ENCODE measurements around the gene PCOLCE2.
A peak's percentile ranks its signal among the peaks of the same experiment; 100 is the strongest.

Gene PCOLCE2

DNA sequence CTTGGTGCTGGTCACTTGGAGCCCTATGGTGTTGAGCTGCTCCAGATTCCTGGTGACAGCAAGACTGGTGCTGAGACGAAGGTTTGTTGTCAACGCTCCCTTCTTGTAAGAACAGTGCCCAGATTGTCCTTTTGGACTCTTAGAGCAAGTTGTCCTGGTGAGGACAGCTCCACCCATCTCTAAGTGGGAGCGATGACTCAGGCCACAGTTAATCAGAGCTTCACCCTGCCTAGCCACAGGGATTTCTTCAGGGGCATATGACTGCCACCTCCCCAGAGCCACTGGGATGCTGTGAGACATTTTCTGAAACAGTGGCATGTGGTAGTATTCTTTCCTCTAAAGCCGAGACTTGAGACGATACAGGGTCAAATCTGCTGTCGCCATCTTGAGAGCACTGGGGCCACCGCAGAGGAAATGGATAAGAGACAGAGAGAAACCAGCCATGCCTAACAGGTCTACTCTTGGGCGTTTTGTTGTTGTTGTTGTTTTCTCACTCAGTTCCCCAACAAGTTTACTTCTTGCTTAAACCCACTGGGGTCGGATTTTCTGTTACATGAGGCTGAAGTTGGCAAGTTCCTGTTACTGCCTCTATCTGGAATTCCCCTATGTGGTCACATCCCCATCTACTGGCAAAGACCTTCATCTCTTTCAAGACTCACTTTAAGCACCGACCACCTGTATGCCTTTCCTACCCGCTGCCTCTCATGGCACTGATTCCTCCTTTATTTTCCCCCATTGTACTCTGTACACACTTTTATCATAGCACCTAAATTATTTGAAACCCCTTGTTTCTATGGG lies 16.0 kb upstream of the PCOLCE2 start:
- H3K36me3 ChIP-seq (ENCODE audit: control insufficient read depth in 5 of 5, insufficient read depth in 5 of 5, low read length in 5 of 5), result no peaks in the 10 kb centered on the region
- H3K27me3 ChIP-seq (ENCODE audit: control insufficient read depth in 5 of 5, insufficient read depth in 4 of 5, low read length in 5 of 5), result peaks cover 0 to 3% (median 0%) of the 10 kb centered on the region in 5 donors
- no peak overlapping the region for H3K27ac ChIP-seq (ENCODE audit: low read depth, low read length)
- no peak overlapping the region for H3K9ac ChIP-seq (ENCODE audit: low read length in 5 of 5)
- peaks cover 0 to 7% (median 0%) of the 10 kb centered on the region in 5 donors for H3K4me1 ChIP-seq (ENCODE audit: control insufficient read depth in 5 of 5, insufficient read depth in 5 of 5, low read length in 5 of 5)
- no peaks in the 10 kb centered on the region for H3K9me3 ChIP-seq (ENCODE audit: control insufficient read depth in 5 of 5, low read length in 5 of 5)
- no peak overlapping the region for H3K4me3 ChIP-seq (ENCODE audit: low read depth in 1 of 5, low read length in 5 of 5)

DNA sequence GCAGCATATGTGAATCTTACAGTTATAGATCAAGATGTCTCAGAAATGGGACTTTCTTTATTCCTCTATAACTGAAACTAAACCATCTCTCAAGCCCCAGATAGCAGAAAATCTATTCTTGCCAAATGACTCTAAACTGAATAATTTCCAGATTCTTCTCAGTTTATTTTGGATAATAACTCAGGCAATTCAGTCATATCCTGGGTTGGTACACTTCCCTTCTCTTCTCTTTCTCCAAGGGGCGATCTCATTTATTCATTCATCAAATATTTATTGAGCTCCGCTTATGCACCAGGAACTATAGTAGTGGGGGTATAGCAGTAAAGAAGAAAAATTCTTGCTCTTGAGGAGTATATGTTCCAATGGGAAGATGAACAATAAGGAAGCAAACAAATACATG lies 13.5 kb upstream of the PCOLCE2 start:
- H3K4me1 ChIP-seq (ENCODE audit: control insufficient read depth in 5 of 5, insufficient read depth in 5 of 5, low read length in 5 of 5), result peaks cover 0 to 26% (median 8%) of the 10 kb centered on the region in 5 donors
- no peaks in the 10 kb centered on the region for H3K27me3 ChIP-seq (ENCODE audit: control insufficient read depth in 5 of 5, insufficient read depth in 4 of 5, low read length in 5 of 5)
- H3K36me3 ChIP-seq (ENCODE audit: control insufficient read depth in 5 of 5, insufficient read depth in 5 of 5, low read length in 5 of 5), result no peaks in the 10 kb centered on the region
- H3K9me3 ChIP-seq (ENCODE audit: control insufficient read depth in 5 of 5, low read length in 5 of 5), result no peaks in the 10 kb centered on the region
- H3K9ac ChIP-seq (ENCODE audit: low read length in 5 of 5), result no peak overlapping the region
- H3K4me3 ChIP-seq (ENCODE audit: low read depth in 1 of 5, low read length in 5 of 5), result no peak overlapping the region
- no peak overlapping the region for H3K27ac ChIP-seq (ENCODE audit: low read depth, low read length)

DNA sequence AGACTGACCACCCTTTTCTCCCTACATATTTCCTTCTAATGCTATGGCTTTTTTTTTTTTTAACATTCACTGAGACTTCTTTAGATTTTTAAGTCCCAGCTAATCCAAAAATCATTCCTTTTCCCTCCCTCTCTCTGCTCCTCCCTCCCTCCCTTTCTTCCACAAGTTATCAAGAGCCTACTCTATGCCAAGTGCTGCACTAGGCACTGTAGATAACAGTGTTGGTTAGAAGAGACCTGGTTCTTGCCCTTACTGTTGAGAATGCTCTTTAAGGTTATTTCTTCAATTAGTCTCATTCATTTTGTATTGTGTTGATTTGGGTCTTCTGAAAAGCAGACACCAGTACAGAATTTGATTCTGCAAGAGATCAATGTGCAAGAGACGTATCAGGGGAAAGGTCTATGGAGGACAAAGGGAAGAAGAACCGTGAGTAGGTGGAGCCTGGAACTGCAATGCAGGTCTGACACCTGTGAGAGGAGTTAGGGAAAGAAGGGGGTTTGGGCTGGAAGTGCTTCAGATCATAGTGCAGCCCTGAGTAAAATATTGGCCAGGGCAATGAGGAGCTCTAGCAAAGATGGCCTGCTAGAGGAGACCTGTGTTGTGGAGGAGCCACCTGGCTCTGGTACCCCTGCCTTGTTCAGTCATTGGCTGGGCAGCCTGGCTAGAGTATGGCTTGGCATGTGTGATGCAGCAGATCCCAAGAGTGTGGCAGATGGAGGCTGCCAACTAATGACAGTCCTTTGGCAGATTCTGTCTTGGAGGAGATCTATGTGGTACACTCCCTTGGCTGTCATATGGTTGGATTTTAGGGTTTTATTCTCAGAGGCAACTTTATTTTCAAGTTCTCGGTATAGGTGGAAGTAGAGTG lies 9.7 kb upstream of the PCOLCE2 start:
- Histone ChIP-seq H3K27me3 (ENCODE audit: control insufficient read depth in 5 of 5, insufficient read depth in 4 of 5, low read length in 5 of 5) (no peaks in the 10 kb centered on the region), H3K36me3 (ENCODE audit: control insufficient read depth in 5 of 5, insufficient read depth in 5 of 5, low read length in 5 of 5) (no peaks in the 10 kb centered on the region), H3K9ac (ENCODE audit: low read length in 5 of 5) (peak overlapping the region in 1 of 5 donors; percentile 21), H3K4me1 (ENCODE audit: control insufficient read depth in 5 of 5, insufficient read depth in 5 of 5, low read length in 5 of 5) (peaks cover 0 to 32% (median 8%) of the 10 kb centered on the region in 5 donors), H3K27ac (ENCODE audit: low read depth, low read length) (no peak overlapping the region), H3K9me3 (ENCODE audit: control insufficient read depth in 5 of 5, low read length in 5 of 5) (no peaks in the 10 kb centered on the region), H3K4me3 (ENCODE audit: low read depth in 1 of 5, low read length in 5 of 5) (no peak overlapping the region)

DNA sequence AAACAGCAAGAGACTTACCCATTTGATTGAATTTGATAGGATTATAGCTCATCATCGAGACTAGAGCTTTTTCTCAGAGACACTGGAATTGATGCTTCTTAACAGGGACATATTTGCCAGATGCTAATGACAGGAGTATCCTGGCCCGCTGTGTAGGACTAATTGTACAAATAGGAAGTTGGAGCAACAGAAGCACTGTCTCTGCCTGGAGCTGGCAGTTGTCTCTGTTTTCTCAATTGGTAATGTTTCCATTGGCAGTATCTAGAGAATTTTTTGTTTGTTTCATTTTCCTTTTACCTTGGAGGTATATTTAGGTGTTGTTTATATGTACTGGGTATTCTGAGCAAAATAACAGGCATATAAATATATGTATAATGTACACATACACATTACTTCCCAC lies 8.9 kb upstream of the PCOLCE2 start:
- H3K4me1 ChIP-seq (ENCODE audit: control insufficient read depth in 5 of 5, insufficient read depth in 5 of 5, low read length in 5 of 5), result peaks cover 0 to 32% (median 8%) of the 10 kb centered on the region in 5 donors
- H3K4me3 ChIP-seq (ENCODE audit: low read depth in 1 of 5, low read length in 5 of 5), result no peak overlapping the region
- H3K27me3 ChIP-seq (ENCODE audit: control insufficient read depth in 5 of 5, insufficient read depth in 4 of 5, low read length in 5 of 5), result no peaks in the 10 kb centered on the region
- H3K9ac ChIP-seq (ENCODE audit: low read length in 5 of 5), result no peak overlapping the region
- H3K27ac ChIP-seq (ENCODE audit: low read depth, low read length), result no peak overlapping the region
- no peaks in the 10 kb centered on the region for H3K9me3 ChIP-seq (ENCODE audit: control insufficient read depth in 5 of 5, low read length in 5 of 5)
- H3K36me3 ChIP-seq (ENCODE audit: control insufficient read depth in 5 of 5, insufficient read depth in 5 of 5, low read length in 5 of 5), result no peaks in the 10 kb centered on the region

DNA sequence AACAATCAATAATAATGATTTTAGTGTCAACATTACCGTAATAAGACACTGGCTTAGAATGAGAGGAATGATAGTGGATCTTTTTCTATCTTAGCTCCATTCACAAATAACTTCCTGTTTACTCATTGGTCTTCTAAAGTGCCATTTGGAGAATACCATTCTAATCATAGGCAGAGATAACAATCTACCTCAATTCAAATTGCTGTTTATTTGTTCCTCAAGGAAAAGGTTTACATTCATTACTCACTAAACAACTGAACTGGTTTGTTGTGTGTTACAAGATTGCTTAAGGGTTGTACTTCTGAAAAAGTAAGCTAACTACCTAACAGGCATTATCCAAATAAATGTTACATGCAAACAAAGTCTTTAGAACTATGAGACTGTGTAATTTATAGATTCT lies 8.1 kb upstream of the PCOLCE2 start:
- Histone ChIP-seq H3K36me3 (ENCODE audit: control insufficient read depth in 5 of 5, insufficient read depth in 5 of 5, low read length in 5 of 5) (no peaks in the 10 kb centered on the region), H3K27me3 (ENCODE audit: control insufficient read depth in 5 of 5, insufficient read depth in 4 of 5, low read length in 5 of 5) (no peaks in the 10 kb centered on the region), H3K4me3 (ENCODE audit: low read depth in 1 of 5, low read length in 5 of 5) (no peak overlapping the region), H3K4me1 (ENCODE audit: control insufficient read depth in 5 of 5, insufficient read depth in 5 of 5, low read length in 5 of 5) (peaks cover 0 to 32% (median 8%) of the 10 kb centered on the region in 5 donors), H3K27ac (ENCODE audit: low read depth, low read length) (no peak overlapping the region), H3K9ac (ENCODE audit: low read length in 5 of 5) (no peak overlapping the region), H3K9me3 (ENCODE audit: control insufficient read depth in 5 of 5, low read length in 5 of 5) (no peaks in the 10 kb centered on the region)

DNA sequence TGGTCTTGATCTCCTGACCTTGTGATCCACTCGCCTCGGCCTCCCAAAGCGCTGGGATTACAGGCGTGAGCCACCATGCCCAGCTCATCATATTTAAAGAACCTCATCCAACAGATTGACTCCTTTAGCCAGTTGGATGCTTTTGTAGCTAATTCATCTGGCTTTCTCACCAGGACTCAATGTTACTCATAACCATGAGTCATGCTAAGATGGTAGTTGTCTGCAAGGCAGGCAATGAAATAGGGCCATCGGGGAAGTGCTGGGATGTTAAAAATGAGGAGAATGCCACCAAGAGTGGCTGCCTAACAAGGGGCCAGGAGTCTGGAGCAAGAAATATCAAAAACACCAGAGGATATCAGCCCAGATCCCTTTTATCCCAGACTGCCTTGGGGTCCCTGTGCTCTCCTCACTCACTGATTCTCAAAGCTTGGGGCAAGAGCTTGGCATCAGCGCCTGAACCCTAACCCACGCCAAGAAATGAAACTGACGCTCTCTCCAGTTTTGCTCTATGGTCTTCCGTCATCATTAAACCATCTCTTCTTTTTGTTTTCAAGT lies 7.4 kb upstream of the PCOLCE2 start:
- H3K27ac ChIP-seq (ENCODE audit: low read depth, low read length), result no peak overlapping the region

DNA sequence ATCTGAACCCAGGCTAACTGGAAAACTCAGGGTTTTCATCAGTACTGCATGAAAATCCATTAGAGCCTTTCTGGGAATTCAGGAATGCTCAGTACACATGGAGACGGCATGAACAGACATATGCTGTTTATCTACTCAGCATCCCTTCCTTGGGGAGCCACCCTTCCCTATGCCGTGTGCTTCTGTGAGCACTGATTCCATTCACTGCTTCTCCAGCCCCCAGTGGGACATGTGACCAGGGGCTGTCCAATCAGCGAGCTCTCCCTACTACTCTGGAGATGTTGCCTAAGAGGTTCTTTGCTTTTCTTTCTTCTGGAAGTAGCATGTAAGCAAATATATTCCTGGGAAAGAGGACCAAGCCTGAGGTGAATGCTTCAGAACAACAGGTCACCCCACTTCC lies 5.6 kb upstream of the PCOLCE2 start:
- H3K9ac ChIP-seq (ENCODE audit: low read length in 5 of 5), result no peak overlapping the region
- no peak overlapping the region for H3K4me3 ChIP-seq (ENCODE audit: low read depth in 1 of 5, low read length in 5 of 5)
- no peaks in the 10 kb centered on the region for H3K27me3 ChIP-seq (ENCODE audit: control insufficient read depth in 5 of 5, insufficient read depth in 4 of 5, low read length in 5 of 5)
- H3K27ac ChIP-seq (ENCODE audit: low read depth, low read length), result no peak overlapping the region
- no peaks in the 10 kb centered on the region for H3K9me3 ChIP-seq (ENCODE audit: control insufficient read depth in 5 of 5, low read length in 5 of 5)
- H3K36me3 ChIP-seq (ENCODE audit: control insufficient read depth in 5 of 5, insufficient read depth in 5 of 5, low read length in 5 of 5), result no peaks in the 10 kb centered on the region
- peaks cover 0 to 27% (median 9%) of the 10 kb centered on the region in 5 donors for H3K4me1 ChIP-seq (ENCODE audit: control insufficient read depth in 5 of 5, insufficient read depth in 5 of 5, low read length in 5 of 5)

More for the DNA sequence above, 7.4 kb upstream of the PCOLCE2 start:
- Histone ChIP-seq H3K9ac (ENCODE audit: low read length in 5 of 5) (no peak overlapping the region), H3K4me1 (ENCODE audit: control insufficient read depth in 5 of 5, insufficient read depth in 5 of 5, low read length in 5 of 5) (peaks cover 0 to 32% (median 8%) of the 10 kb centered on the region in 5 donors), H3K27me3 (ENCODE audit: control insufficient read depth in 5 of 5, insufficient read depth in 4 of 5, low read length in 5 of 5) (no peaks in the 10 kb centered on the region), H3K9me3 (ENCODE audit: control insufficient read depth in 5 of 5, low read length in 5 of 5) (no peaks in the 10 kb centered on the region), H3K4me3 (ENCODE audit: low read depth in 1 of 5, low read length in 5 of 5) (no peak overlapping the region), H3K36me3 (ENCODE audit: control insufficient read depth in 5 of 5, insufficient read depth in 5 of 5, low read length in 5 of 5) (no peaks in the 10 kb centered on the region)

DNA sequence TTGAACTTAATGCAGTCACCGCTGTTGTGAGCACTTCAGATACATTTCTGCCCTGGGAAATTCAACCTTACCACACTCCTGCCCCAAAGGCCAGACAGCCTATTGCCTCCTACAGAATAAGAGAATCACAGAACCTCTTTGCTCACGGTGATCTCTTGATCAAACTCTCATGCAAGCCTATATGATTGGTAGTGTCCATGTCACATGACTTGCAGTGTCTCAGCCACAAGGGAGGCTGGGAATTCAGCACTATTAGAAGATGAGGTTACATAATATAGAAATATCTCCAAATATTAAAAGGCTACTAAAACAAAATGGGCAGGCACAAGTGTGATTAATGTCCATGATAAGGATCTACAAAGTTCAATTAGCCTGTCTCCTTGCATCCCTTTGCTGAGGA lies 3.8 kb upstream of the PCOLCE2 start:
- Histone ChIP-seq H3K27ac (ENCODE audit: low read depth, low read length) (no peak overlapping the region), H3K27me3 (ENCODE audit: control insufficient read depth in 5 of 5, insufficient read depth in 4 of 5, low read length in 5 of 5) (peaks cover 0 to 3% (median 0%) of the 10 kb centered on the region in 5 donors), H3K9ac (ENCODE audit: low read length in 5 of 5) (no peak overlapping the region), H3K4me1 (ENCODE audit: control insufficient read depth in 5 of 5, insufficient read depth in 5 of 5, low read length in 5 of 5) (peaks cover 0 to 25% (median 17%) of the 10 kb centered on the region in 5 donors), H3K36me3 (ENCODE audit: control insufficient read depth in 5 of 5, insufficient read depth in 5 of 5, low read length in 5 of 5) (no peaks in the 10 kb centered on the region), H3K9me3 (ENCODE audit: control insufficient read depth in 5 of 5, low read length in 5 of 5) (no peaks in the 10 kb centered on the region), H3K4me3 (ENCODE audit: low read depth in 1 of 5, low read length in 5 of 5) (no peak overlapping the region)

DNA sequence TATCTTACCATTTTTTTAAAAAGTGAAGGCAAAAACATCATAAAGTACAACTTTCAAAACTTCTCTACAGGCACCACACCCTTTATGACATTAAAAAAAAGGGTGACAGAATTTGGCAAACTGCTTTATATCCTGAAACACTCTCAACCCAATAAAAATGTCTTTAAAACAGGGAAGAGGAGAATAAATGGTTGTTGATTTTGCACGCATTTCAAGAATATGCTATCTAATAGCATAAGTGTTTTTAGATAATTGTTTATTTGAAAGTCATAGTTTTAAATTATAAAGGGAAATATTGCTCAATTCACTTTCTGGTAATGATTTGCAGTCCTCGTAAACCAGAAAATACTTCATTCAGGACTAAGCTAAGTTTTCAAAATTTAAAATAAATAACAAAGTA lies 1.7 kb upstream of the PCOLCE2 start:
- peaks cover 0 to 3% (median 0%) of the 10 kb centered on the region in 5 donors for H3K36me3 ChIP-seq (ENCODE audit: control insufficient read depth in 5 of 5, insufficient read depth in 5 of 5, low read length in 5 of 5)
- H3K27me3 ChIP-seq (ENCODE audit: control insufficient read depth in 5 of 5, insufficient read depth in 4 of 5, low read length in 5 of 5), result peaks cover 0 to 3% (median 0%) of the 10 kb centered on the region in 5 donors
- no peaks in the 10 kb centered on the region for H3K9me3 ChIP-seq (ENCODE audit: control insufficient read depth in 5 of 5, low read length in 5 of 5)
- H3K9ac ChIP-seq (ENCODE audit: low read length in 5 of 5), result no peak overlapping the region
- peaks cover 0 to 41% (median 26%) of the 10 kb centered on the region in 5 donors for H3K4me1 ChIP-seq (ENCODE audit: control insufficient read depth in 5 of 5, insufficient read depth in 5 of 5, low read length in 5 of 5)
- H3K4me3 ChIP-seq (ENCODE audit: low read depth in 1 of 5, low read length in 5 of 5), result peak overlapping the region in 2 of 5 donors; percentile 24 to 34
- peak overlapping the region; percentile 97 for H3K27ac ChIP-seq (ENCODE audit: low read depth, low read length)

Measured in subcutaneous abdominal adipose tissue (tissue), 5 donors.